SKM-1 treated with dmso at 0.1 percent for 144 hours (cell line): ENCODE results near the gene LRP6.

Source experiments
- DNase-seq: peaks from one replicate; lab custom pipeline; 2025; ENCODE audit not compliant: unreplicated experiment; lab: John Stamatoyannopoulos, UW

Gene LRP6

GRCh38 chr12:12216349-12217017 is 50.4 kb downstream of the LRP6 start:
- peak; percentile 5 for DNase-seq

GRCh38 chr12:12214635-12215131 is 52.2 kb downstream of the LRP6 start:
- DNase-seq = peak; percentile 30

- no peak for DNase-seq
Measured at GRCh38 chr12:12214201-12214600, 52.6 kb downstream of the LRP6 start.

DNA sequence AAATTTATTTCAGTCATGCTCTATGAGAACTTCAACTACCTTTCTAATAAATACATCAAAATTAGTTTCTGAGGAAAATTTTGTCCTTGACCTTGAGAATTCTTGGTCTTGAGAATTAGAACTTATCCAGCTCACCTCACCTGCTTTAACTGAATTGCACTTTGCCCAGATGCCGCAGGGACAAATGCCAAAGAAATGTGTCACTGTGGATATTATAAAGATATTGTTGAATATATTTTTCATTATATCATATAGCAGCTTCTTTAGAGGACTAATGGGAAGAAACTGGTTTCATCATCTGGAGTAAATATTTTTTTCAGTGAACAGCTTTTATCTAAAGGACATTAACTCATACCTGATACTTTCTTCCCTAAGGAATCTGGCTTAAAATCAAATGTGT is 54.1 kb downstream of the LRP6 start:
- no peak for DNase-seq

DNA sequence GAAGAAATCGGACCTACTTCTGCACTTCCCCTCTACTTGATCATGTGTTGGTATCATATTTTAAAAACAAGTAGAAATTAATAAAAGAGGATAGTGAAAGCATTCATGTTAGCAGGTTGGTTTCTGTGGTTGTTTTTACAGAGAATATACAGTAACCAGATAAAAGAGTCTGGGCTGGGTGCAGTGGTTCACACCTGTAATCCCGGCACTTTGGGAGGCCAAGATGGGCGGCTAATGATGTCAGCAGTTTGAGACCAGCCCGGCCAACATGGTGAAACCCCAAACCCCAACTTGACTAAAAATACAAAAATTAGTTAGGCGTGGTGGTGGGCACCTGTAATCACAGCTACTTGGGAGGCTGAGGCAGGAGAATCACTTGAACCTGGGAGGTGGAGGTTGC is 55.9 kb downstream of the LRP6 start:
- DNase-seq = no peak

DNA sequence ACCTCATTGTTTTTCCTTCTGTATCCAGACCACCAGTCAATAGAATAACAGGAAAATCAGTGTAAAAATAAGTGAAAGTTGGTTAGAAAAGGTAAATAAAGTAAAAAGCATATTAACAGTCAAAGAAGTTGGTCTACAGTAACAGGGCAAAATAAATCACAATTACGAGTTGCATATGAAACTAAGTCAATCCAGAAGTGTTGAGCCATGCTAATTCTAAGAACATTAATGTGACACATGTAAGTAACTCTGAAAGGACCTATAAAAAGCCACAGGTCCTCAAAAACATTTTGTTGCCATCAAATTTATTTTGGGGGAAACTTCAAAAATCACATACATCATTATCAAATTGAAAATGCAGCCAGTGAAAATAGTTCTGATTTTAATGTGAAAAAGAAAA is 56.4 kb downstream of the LRP6 start:
- DNase-seq = no peak

- no peak for DNase-seq
Measured at GRCh38 chr12:12209675-12210074, 57.2 kb downstream of the LRP6 start.

DNA sequence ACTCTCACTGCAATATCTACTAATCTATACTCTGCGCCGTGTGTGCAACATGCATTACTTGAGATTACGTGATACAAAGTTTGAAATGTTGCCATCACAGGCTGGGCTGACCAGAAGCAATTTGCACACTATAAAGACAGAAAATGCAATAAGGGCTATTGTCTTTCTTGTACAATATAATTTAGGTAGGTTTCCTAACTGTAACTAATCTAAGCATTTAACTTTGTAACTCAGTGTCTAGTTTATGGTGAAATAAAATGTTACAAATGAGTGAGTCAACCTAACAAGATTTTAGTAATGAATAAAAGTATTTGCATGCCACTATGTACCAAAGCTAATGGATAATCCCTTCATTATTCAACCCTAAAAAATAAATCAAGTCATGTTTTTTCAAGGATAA is 57.8 kb downstream of the LRP6 start:
- no peak for DNase-seq

DNA sequence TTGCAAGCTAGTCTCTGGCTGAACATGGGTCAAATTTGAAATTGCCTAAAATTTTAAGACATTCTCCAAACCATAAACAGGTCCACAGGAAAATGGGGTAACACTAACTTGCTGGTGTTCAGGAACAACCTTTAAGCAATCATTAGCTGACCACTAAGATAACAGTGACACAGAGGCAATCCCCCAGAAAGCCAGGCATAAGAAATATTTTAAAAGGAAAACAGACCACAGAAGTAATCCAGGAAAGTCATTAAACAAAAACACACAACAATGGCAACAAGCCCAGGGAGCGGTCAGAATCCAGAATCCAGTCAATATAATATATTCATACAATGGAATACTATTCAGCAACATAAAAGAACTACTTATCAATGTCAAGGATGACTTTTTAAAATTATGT is 59.1 kb downstream of the LRP6 start:
- no peak for DNase-seq

DNA sequence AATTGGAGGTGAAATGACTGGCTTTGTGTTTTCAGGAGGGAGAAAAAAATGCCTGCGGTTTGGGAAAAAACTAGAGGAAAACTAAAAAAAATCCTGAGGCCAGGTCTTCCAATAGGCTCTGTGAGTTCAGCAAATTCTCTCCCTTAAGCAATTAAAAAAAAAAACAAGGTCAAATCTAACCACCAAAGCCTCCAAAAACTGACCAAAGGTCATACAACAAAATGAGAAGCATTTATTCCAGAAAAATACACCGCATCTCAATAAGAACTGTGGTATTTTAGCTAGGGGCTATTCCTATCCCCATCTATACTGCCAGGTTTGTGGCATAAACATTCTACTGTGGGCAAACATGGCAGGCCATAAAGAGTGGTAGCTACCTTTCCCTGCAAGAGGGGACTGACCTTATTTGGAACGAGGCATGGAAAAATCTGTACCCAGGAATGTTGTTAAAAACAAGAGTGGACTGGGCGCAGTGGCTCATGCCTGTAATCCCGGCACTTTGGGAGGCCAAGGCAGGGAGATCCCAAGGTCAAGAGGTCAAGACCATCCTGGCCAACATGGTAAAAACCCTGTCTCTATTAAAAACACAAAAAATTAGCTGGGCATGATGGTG is 60.0 kb downstream of the LRP6 start:
- DNase-seq = no peak

GRCh38 chr12:12202747-12203146 is 64.1 kb downstream of the LRP6 start:
- DNase-seq = no peak

DNA sequence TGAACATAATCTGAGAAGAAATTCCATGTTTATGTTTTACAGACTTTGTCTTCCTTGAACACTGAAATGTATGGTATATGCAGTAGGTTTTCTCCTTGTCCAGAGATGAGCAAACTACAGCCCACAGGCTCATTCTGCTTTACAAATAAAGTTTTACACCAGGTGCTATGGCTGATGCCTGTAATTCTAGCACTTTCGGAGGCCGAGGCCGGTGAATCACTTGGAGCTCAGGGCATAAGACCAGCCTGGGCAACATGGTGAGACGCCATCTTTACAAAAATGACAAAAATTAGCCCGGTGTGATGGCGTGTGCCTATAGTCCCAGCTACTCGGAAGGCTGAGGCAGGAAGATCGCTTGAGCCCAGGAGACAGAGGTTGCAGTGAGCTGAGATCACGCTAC is 64.7 kb downstream of the LRP6 start:
- no peak for DNase-seq

- no peak for DNase-seq
Measured at GRCh38 chr12:12201274-12201758, 65.5 kb downstream of the LRP6 start.

DNA sequence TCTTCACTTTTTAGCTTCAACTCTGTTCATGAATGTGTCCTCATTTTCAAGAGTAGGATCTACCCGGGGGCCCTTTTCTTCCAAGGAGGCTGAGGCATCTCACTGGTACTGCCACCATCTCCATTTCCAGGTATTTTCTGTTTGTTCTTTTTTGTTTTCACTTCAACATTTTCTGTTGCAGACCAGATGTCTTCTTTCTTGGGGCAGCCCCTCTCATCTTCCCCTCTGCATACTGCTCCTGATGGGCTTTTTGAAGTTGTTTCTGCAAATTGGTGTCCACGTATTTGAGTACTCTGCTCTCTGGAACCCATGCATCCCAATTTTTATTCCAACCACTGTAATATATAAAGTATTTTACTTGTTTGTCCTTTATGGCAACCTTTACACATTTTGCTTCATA is 66.5 kb downstream of the LRP6 start:
- no peak for DNase-seq

DNA sequence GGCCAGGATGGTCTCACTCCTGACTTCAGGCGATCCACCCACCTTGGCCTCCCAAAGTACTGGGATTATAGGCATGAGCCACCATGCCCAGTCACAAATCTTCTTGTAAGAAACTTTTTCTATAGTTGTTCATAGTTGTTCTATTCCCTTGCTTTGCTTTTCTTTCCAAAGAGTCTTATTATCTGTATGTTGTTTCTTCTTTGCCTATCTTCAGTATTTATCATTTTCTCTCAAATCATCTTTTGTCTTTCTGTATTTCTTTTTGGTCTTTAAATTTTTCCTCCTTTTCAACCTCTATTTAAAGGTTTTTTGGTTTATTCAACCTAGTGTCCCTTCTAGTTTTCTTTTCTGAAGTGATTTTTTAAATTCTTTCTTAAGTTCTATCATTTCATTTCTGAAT is 68.7 kb downstream of the LRP6 start:
- no peak for DNase-seq

DNA sequence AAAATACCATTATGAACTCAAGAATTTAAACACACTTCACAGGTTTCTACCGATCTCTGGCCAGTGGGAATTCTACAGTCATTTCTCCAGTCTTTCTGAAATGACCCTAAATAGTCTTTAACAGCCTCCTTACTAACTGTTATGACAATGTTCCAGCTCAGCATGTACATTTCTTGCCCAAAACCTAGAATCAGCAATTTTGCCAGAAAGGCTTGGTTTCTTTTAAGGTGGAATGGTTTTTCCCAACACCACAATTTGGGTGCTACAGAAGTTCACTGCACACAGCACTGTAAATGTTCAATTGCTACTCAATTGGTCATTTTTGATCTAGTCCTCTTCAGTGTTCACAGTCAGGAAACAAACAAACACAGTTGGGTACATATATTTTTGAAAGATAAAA is 69.7 kb downstream of the LRP6 start:
- no peak for DNase-seq

GRCh38 chr12:12195516-12195915 is 71.3 kb downstream of the LRP6 start:
- no peak for DNase-seq

DNA sequence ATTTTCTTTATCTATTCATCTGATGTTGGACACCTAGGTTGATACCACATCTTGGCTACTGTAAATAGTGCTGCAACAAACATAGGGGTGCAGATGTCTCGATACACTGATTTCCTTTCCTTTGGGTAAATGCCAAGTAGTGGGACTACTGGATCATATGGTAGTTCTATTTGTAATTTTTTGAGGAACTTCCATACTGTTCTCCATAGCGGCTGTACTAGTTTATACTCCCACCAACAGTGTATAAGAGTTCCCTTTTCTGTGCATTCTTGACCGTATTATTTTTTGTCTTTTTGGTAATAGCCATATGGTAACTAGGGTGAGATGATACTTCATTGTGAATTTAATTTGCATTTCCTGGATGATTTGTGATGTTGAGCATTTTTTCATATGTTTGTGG is 71.8 kb downstream of the LRP6 start:
- no peak for DNase-seq

DNA sequence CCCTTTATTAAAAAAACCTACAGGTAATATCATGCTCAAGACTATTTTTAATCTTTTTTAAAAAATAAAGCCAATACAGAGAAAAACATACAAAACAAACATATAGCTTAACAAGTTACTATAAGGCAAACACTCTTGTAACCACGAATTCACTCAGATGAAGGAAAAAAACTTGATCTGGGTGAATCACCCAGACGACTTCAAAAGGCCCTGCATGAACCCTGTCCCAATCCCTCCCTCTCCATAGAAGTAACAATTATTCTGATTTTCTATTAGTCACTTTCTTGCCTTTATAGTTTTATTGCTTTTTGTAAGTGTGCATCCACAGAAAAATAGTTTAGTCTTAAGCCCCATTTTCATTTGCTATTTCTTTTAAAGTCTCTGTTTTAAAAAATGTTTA is 72.6 kb downstream of the LRP6 start:
- no peak for DNase-seq

DNA sequence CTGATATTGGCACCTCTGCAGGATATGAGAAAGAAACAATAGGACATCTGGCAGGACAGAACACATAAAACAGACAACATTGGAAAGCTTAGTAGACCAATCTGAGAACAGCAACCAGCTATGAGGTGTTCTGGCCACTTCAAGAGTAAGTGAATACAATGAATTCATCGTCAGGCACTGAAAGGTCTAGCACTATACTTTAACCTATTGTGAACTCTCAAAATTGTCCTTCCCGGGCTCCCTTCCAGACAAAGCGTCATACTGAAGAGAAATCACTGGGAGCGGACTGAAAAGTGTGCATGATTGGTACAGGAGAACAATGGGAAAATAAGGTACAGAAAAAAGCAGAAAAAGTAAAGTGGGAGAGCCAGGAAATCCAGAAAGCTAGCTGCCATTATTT is 75.8 kb downstream of the LRP6 start:
- no peak for DNase-seq

DNA sequence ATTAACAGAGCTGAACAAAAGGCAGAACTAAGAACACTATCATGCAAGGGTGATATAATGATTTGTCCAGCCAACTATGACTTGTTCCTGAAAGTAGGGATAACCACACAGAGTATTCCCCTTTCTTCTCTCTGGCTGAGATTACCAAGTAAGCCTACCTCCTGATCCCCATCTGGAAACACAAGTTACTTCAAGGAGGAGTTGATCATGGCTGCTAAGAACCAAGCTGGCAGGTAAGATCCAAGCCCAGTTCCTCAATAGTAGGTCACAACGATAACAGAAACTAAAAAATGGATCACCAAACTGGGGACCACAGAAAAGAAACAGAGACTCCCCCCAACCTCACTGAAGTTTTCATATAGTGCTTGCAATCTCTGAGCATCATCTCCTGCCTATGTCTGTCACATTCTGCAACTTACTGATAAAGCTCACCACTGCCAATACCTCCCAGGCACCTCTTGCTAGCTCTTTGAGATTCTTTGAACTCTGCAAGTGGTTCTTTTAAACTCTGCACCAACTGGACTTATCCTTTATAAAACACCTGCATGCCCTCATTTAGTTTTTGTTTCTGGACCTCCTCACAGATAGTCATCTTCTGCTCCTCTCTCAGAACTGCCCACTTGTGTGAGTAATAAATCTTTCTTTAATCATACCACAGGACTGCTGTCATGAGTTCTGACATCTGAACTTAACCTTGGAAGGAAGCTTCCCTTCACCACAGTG is 76.6 kb downstream of the LRP6 start:
- no peak for DNase-seq

DNA sequence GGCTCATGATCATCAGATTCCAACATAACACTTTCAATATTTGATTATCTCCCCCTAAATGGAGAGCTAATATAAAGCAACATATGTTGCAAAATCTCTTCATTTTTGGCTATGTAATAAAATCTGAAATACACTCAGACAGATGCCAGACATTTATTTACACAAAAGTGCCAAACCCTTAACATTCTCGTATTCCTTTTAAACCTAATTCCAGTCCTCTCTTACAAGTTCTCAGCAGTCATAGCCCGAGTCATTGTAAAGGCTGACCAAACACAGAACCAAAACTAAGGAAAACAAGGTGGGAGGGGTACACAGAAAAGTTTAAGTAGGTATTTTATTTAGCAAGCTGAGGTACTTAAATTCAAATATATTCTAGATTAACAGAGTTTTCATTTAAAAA is 81.4 kb downstream of the LRP6 start:
- no peak for DNase-seq
